PFSK-1 (cell line): ENCODE data around the gene GFOD1.

Experiments
- POLR2AphosphoS5 ChIP-seq: IDR thresholded peaks from 2 replicates; pipeline ENCODE4 v1.6.1; 2012; ENCODE audit warnings: low read depth, mild to moderate bottlenecking, control low read depth, low read length, moderate library complexity
- TAF1 ChIP-seq: IDR thresholded peaks from 2 replicates; pipeline ENCODE4 v1.6.1; 2012; ENCODE audit warnings: low read length, control low read depth, borderline replicate concordance; ENCODE audit not compliant: insufficient read depth

DNA sequence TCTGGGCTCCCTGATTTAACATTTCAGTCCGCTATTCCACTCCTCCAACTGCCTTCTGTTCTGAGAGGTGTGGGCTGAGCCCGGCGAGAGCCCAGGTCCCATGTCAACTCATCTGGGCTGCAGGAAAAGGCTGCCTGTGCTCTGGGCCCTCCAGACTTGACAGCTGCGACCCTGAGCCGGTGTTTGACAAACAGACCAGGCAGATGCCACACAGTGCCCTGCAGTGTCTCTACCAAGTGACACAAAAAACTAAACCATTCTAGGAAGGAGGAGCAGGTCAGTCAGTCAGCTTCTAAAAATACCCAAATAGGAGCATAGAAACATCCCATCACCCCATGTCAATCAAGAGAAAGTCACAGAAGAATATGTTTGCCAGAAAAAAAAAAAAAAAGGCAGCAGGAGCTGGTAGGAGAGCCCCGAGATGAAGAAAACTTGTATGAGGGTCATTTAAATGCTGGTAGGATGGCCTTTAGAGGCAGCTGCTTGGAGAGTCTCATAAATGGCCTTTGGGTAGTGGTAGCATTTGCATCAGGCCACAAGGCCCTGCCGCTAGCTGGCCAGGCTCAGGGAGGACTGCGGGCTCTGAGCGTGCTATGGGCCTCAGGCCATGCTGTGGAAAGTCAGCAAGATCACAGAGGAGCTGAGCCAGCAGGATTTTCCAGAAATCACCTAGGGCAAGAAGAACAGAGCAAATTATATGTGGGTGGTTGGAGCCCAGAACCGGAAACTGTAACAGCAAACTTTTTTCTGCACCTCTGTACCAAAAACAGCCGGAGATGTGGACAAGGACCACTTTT, 36.6 kb upstream of the GFOD1 start:
- TF ChIP-seq TAF1 (no peak), POLR2AphosphoS5 (no peak)
